ENCODE results near the gene SACS. TPM values are rescaled to one million over a fixed set of nuclear protein-coding genes. Genes with fewer than 3 reads are reported as not detected.

SACS gene
- polyA plus RNA-seq, 3 donors: 10.0 to 12.1 (median 10.8) TPM

GRCh38 chr13:23367907-23368306 lies 65.6 kb downstream of the SACS start:
- no peak for DNase-seq

- DNase-seq: no peak
Measured at GRCh38 chr13:23365652-23366051, 67.8 kb downstream of the SACS start.

- no peak for DNase-seq
Measured at GRCh38 chr13:23359882-23360281, 73.6 kb downstream of the SACS start.

GRCh38 chr13:23357349-23357748 lies 76.2 kb downstream of the SACS start:
- DNase-seq: no peak

GRCh38 chr13:23356368-23356767 lies 77.1 kb downstream of the SACS start:
- no peak for DNase-seq

GRCh38 chr13:23354520-23354919 lies 79.0 kb downstream of the SACS start:
- no peak for DNase-seq

GRCh38 chr13:23352161-23352560 lies 81.3 kb downstream of the SACS start:
- DNase-seq: no peak

GRCh38 chr13:23350009-23350408 lies 83.5 kb downstream of the SACS start:
- DNase-seq: no peak

GRCh38 chr13:23349161-23349897 lies 84.2 kb downstream of the SACS start:
- DNase-seq: no peak

- no peak for DNase-seq
Measured at GRCh38 chr13:23348262-23349127, 85.0 kb downstream of the SACS start.

- no peak for DNase-seq
Measured at GRCh38 chr13:23347601-23348000, 85.9 kb downstream of the SACS start.

- no peak for DNase-seq
Measured at GRCh38 chr13:23344931-23345595, 88.4 kb downstream of the SACS start.

- DNase-seq: no peak
Measured at GRCh38 chr13:23339225-23339624, 94.3 kb downstream of the SACS start.

- DNase-seq: no peak
Measured at GRCh38 chr13:23330356-23330755, 103.1 kb downstream of the SACS start.

- no peak for DNase-seq
Measured at GRCh38 chr13:23325191-23325590, 108.3 kb downstream of the SACS start.

GRCh38 chr13:23323946-23324709 lies 109.4 kb downstream of the SACS start:
- DNase-seq: no peak

GRCh38 chr13:23322353-23323336 lies 110.9 kb downstream of the SACS start:
- DNase-seq: no peak

GRCh38 chr13:23321535-23322241 lies 111.8 kb downstream of the SACS start:
- no peak for DNase-seq

- DNase-seq: no peak
Measured at GRCh38 chr13:23320926-23321534, 112.5 kb downstream of the SACS start.

- DNase-seq: no peak
Measured at GRCh38 chr13:23319883-23320224, 113.6 kb downstream of the SACS start.

Measured in renal pelvis (tissue), 4 donors.